HG03066 (cell line): ENCODE data around the gene CPS1.

Source experiments
- ATAC-seq: cut with Tn5 transposase; IDR thresholded peaks from one replicate; pipeline ENCODE4 v1.9.1; 2021; ENCODE audit warnings: low read depth; ENCODE audit not compliant: unreplicated experiment

The CPS1 gene

DNA sequence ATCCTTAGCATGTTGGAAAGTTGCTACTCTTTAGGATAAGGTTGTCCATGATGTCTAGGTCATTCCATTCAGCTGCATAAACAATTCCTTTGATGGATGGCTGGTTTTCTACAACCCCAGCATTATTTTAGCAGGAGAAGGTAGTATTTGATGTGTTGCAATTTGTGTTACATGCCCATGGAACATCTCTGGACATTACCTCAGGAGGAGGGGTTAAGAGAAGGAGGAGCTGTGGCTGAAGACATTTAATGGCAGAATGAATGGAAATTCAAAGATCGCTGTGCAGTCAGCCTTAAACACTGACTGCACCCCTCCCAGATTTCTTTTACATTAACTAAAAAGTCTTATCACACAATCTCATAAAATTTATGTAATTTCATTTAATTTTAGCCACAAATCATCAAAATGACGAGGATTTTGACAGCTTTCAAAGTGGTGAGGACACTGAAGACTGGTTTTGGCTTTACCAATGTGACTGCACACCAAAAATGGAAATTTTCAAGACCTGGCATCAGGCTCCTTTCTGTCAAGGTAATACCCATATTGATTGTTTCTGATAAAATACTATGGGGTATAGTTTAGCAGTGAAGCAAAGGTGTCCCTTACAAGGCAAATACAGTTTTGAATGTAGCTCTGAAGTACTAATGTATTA is at the start of gene CPS1:
CPS1 (plus strand) TSS at position 271 of the 652 bp plus-strand sequence; CDS start at position 406, 135 bp downstream.
- no peak for ATAC-seq

- no peak for ATAC-seq
Observed at GRCh38 chr2:210515911-210516310, 40.5 kb upstream of the CPS1 start.

- ATAC-seq, result no peak
Observed at GRCh38 chr2:210517264-210517663, 39.1 kb upstream of the CPS1 start.

DNA sequence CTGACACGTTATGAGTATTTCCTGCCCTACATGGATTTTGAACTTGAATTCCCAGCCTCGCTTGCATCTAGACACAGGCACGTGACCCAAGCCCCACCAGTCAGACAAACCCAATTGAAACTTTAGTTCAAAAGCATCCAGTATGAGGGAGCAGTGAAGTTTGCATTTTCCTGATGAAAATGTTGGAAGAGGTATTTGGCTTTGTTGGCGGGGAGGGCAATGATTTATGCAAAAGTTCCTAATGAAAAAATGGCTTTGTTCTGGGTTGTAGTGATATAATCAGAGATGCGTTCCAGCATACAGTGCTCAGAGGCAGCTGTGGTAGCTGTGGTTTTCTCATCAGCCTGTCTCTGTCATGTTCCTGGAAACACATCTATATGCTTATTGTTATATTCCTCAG is 36.8 kb upstream of the CPS1 start:
- ATAC-seq, result no peak

DNA sequence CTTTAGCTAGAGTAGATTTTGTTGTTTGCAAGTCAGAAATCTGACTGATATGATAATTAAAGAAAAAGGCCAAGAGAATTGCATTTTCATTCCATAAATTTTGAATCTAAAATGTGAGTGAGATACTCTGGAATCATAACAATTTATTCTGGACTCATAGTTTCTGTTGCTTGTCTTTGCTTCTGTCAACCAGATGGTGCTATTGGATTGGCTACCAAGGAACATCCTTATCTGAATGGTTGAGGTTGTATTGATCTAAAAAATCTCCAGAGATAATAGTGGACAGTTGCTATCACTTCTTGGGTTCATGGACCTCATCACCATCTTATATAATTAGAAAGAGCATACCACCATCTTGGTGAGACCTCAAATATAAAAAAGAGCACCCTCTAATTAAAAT is 34.0 kb upstream of the CPS1 start:
- ATAC-seq, result no peak

GRCh38 chr2:210523650-210524289 is 32.6 kb upstream of the CPS1 start:
- ATAC-seq, result no peak

DNA sequence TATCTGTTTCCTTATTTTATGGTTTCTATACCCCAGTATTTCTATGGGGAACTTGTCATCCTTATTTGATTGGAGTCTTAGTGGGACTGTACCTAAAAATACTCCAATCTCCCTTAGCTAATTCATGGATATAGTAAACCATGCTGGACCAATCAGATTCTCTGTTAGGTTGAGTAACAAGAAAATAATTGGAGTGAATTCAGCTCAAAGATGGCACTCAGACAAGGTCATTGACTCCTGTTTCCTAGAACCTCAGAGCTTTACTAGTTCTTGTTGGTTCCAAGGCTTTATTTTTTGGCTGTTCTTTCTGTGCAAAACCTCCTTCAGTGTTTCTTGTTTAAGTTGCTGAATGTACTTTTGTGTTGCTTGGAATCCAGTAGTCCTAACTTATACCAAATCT is 31.9 kb upstream of the CPS1 start:
- ATAC-seq, result no peak

DNA sequence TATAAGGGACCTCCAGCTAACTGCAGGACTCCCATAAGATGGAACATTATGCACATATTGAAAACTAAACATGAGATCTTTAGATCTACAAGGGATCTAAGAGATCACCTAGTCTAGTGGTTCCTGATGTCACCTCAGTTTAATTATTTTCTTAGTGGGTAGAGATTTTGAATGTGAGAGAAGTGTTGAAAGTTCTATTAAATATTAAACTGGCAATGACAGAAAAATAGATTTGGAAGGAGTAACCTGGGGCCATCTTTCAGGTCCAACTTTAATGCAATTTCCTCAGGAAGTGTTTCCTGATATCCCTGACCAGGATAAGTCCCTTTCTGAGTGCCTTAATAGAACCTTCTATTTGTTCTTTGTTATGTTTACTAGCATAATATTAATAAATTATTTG is 29.1 kb upstream of the CPS1 start:
- ATAC-seq, result no peak

DNA sequence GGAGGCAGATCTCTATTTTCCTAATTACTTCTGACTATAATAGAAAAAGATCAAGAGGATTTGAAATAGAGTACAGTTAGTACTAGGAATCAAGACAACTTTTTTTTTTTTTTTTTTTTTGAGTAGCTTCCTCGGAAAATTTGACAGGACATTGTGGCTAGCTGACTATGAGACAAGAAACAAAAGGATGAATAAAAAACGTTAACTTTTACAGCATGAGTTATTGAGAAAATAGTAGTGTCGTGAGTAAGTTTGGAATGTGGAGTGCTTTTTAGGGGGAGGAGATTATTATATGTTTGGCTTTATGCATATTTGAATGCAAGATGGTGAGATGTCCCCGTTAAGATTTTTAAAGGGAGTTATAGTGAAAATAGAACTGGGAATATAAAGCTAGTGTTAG is 27.7 kb upstream of the CPS1 start:
- no peak for ATAC-seq

DNA sequence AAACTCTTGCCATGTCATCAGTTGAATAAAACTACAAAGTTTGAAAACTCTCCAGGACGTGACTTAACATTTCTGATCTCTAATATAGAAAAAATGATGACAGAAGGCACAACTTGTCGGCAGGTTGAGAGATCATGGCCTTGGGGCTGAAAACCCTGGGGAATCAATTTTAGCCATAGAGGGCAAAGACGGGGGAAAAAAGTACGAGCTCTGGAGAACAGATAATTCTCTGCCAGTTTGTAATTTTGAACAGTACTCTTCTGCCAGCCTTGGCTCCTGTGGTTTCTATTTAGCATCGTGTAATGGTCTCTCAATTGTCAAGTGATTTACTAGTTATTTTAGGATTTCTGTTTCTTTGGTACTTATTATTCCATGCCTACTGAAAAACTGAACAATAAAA is 25.3 kb upstream of the CPS1 start:
- no peak for ATAC-seq

DNA sequence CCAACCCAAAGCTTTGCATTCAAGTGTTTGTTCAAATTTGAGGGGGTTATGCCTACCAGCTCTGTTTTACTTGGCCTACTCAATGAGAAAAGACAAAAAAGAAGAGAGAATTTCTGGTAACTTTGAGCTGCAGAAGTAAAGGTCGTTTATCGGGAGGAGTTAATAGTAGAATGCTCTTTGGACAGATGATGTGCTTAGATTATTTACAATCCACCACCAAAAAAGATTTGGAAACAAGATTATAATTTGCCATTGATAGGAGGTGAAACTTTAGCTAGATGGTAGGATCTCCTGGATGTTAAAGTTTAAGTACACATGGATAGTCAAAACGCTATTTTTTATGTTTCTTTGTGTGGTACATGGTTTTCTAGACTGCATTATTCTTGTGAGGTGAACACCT is 24.9 kb upstream of the CPS1 start:
- ATAC-seq, result no peak

GRCh38 chr2:210533389-210533788 is 23.0 kb upstream of the CPS1 start:
- no peak for ATAC-seq

DNA sequence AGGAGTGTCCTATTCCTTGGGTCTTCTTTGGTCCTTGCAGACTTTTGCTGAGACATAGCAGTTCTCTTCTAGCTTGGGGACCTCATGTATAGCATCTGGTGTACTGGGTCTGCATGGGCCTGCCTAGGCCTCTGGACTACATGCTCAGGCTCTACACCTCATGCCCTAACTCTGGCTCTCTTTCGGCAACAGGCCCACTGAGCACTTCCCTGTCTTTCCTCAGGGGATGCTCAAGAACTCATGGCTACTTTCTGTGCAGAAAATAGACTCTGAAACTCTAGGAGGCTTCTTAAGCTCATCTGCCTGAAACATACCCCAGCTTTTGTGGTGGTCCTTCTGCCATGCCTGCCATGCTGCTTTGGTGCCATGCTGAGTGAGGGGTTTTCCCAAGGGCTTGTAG is 21.5 kb upstream of the CPS1 start:
- no peak for ATAC-seq

DNA sequence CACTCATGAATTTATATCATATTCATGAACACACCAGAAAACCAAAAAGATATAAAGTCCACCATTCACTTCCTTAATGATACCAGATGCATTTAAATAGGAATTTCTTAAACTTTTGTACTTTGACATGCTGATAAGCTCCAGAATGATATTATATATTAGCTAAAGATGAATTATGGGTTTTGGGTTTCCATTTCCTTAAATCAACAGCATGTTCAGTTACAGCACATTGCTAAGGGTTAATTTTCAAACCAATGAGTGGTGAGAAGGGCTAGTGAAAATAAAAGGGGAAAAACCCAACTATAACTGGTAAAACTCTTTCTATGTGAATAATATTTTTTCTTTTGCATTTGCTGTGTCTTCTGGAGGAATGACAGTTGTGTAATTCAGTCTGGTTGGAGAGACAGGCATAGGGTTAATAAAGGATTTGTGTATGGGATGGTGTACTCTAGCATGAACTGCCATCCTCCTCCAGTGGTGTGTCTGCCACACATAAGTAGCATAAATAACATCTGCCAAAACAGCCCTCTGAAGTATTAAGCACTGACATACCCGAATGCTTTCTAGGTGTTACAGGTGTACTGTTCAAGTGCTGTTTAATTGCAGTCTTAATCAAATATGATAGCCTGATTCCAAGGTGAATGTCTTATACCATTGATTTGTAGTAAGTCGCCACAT is 19.3 kb upstream of the CPS1 start:
- ATAC-seq, result no peak

GRCh38 chr2:210539035-210539434 is 17.4 kb upstream of the CPS1 start:
- ATAC-seq, result no peak

- no peak for ATAC-seq
Observed at GRCh38 chr2:210539578-210540416, 16.6 kb upstream of the CPS1 start.

DNA sequence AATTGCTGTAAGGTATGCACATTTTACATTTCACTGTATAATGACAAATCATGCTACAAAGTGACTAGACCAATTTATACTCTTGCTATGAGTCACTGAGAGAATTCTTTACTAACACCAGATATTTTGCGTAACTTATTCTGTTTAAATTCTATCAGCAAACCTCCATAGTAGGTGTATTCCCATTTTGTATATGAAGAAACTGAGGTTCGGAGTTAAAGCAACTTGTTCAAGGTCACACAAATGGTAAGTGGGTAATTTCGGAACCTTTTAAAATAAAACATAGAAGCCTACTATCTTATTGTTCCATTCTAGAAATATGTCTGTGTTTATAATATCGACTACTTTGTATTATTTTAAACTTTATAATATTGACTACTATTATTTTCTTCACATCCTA is 15.9 kb upstream of the CPS1 start:
- ATAC-seq, result no peak

GRCh38 chr2:210540900-210541289 is 15.5 kb upstream of the CPS1 start:
- ATAC-seq, result no peak

DNA sequence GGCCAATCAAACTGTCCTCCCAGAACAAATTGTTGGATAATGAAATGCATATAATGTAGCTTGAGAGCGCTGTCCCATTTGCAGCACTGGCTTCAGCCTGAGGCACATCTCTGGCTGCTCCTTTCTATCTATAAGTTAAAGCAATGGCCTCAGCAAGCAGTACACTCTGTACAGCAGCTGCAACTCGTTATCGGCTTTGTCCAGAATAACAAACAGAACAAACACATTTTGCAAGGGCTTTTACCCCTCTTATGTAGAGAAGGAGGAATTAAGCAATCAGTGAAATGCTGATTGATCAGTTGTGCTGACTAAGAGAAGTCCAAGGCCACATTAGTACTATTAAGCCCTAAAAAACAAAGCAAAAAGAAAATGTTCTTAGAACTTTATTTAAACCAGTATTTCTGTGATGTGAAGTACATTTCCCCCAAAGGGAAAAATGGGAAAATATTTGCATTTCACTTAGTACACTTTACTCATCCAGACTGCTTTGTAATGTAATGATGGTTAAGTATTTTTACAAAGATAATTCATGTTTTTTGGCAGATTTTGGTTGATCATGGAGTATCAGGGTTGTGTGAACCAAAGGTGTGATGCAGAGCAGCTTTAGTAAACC is 15.0 kb upstream of the CPS1 start:
- no peak for ATAC-seq

- ATAC-seq, result no peak
Observed at GRCh38 chr2:210544007-210544590, 12.3 kb upstream of the CPS1 start.
